Transverse colon (tissue), 4 donors: ENCODE measurements around the gene LRRFIP2. TPM values are rescaled to one million over a fixed set of nuclear protein-coding genes. Genes with fewer than 3 reads are reported as not detected.

Experiments used
- DNase-seq: peaks from one replicate; pipeline ENCODE4 v3.0.0-alpha.2; 2019
- H3K27ac ChIP-seq, 4 donors: fragments of 200-600 bp; sonication (generic); 2 replicates each; pipeline ENCODE4 v1.5.1; 2016 to 2018; ENCODE audit warnings: inconsistent platforms in 4 of 4
- H3K27me3 ChIP-seq: fragments of 200-600 bp; sonication (generic); 2 replicates; pipeline ENCODE4 v1.5.1; 2017; ENCODE audit warnings: inconsistent platforms
- H3K36me3 ChIP-seq, 4 donors: fragments of 200-600 bp; sonication (generic); 2 replicates each; pipeline ENCODE4 v1.5.1; 2017 to 2019; ENCODE audit warnings: inconsistent platforms in 4 of 4
- H3K4me1 ChIP-seq, 4 donors: fragments of 200-600 bp; sonication (generic); 2 replicates each; pipeline ENCODE4 v1.5.1; 2017 to 2020; ENCODE audit warnings: inconsistent platforms in 4 of 4
- H3K4me3 ChIP-seq, 4 donors: fragments of 200-600 bp; sonication (generic); 1 replicate in 1 of 4; 2 replicates in 3 of 4; pipeline versions ENCODE4 v1.5.1 to v1.6.1; 2017 to 2019; ENCODE audit warnings: inconsistent platforms in 4 of 4
- H3K9me3 ChIP-seq, 2 donors: fragments of 200-600 bp; sonication (generic); 2 replicates each; pipeline ENCODE4 v1.5.1; 2017 to 2019; ENCODE audit warnings: inconsistent platforms in 2 of 2
- CTCF ChIP-seq, 5 experiments: fragments of 200-600 bp in 3 of 5; fragments of 450-650 bp in 2 of 5; sonication (generic) in 3 of 5; IDR thresholded peaks; 1 replicate in 2 of 5; 2 replicates in 3 of 5; pipeline ENCODE4 v1.5.1; 2016 to 2017; ENCODE audit warnings: antibody characterized with exemption in 5 of 5, inconsistent platforms in 3 of 5, mild to moderate bottlenecking in 2 of 5, moderate library complexity in 1 of 5
- EP300 ChIP-seq: sonication (generic); formaldehyde crosslinking; IDR thresholded peaks from one replicate; pipeline ENCODE4 v1.6.1; 2017; ENCODE audit warnings: antibody characterized with exemption, low read depth
- POLR2A ChIP-seq: fragments of 450-650 bp; IDR thresholded peaks from one replicate; pipeline ENCODE4 v1.6.1; 2016; ENCODE audit warnings: antibody characterized with exemption, mild to moderate bottlenecking, moderate library complexity
- POLR2AphosphoS5 ChIP-seq, 3 donors: sonication (generic); formaldehyde crosslinking; IDR thresholded peaks; one replicate each; pipeline ENCODE4 v1.6.1; 2016; ENCODE audit warnings: antibody characterized with exemption in 3 of 3
- WGBS, 2 donors: methylation state at CpG; one replicate each; pipeline ENCODE4 v1.1.5; 2018; ENCODE audit warnings: low coverage in 1 of 2; 5-methylcytosine and 5-hydroxymethylcytosine counted together
- in situ Hi-C, 4 donors: fragments of 200-750 bp; cut with MboI; loops; one replicate each; pipeline versions ENCODE4 v1.15.0 to v1.15.1; 2017; ENCODE audit warnings: low sequenced_read_pairs in 3 of 4, low pct_ligation_motif_present in 1 of 4, low pct_unique_long_range_greater_than_20kb in 1 of 4
- intact Hi-C: fragments of 100-400 bp; cut with DNase I; formaldehyde crosslinking; loops from one replicate; pipeline ENCODE4 v1.15.1; 2023; ENCODE audit warnings: low total_unique reads
- total RNA-seq, 4 donors: library from RNA; depleted of rRNA; stranded (reverse); fragments of >200 nt; gene quantifications; one replicate each; pipeline ENCODE4 v1.1.0, GENCODE V29; 2016

The LRRFIP2 gene
- total RNA-seq, 4 donors from 2014 or later, result 136 to 198 (median 167) TPM

DNA sequence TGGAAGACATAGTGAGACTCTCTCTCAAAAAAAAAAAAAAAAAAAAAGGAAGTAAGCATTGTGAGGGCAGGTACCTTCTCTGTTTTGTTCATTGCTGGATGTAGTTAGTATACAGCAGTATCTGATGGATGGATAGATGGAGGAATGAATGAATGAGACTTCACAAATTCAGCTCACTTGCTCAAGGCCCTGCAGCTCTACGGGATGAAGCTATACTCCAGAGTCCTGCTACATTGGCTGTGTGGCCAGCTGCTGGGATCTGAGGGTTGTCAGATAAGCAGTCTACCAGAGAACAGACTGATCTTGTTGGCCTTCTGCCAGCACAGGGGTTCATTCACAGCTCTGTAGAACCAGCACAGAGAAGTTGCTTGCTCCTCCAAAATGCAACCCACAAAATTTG is 146.1 kb downstream of the LRRFIP2 start:
- TF ChIP-seq CTCF (IDR thresholded peaks at IDR 0.05), result no peak
- TF ChIP-seq POLR2AphosphoS5 (IDR thresholded peaks at IDR 0.05), result no peak
- no peak for TF ChIP-seq EP300
- TF ChIP-seq POLR2A, result no peak
- Histone ChIP-seq H3K9me3 (no peaks in the 10 kb centered on the region), H3K4me3 (no peak overlapping the region), H3K27me3 (no peaks in the 10 kb centered on the region), H3K27ac (no peak overlapping the region), H3K4me1 (no peaks in the 10 kb centered on the region), H3K36me3 (peaks cover 0 to 29% (median 3%) of the 10 kb centered on the region in 4 donors)
- intact Hi-C loops (no loop called here), in situ Hi-C loops (loop anchor here (10.0 to 25.0 kb wide), 2 partner anchors 184 to 186 kb away; no protein-coding TSS in a partner anchor)
- WGBS, 2 donors, result 83% methylated on average over 1 of the region's 1 CpG; no CpG with 5 or more reads in 1 of the 2 donors
- no peak for DNase-seq

GRCh38 chr3:37026851-37027250 is 147.5 kb downstream of the LRRFIP2 start:
- 97% methylated on average over 5 of the region's 5 CpGs; no CpG with 5 or more reads in 1 of the 2 donors for WGBS, 2 donors
- peaks cover 0 to 28% (median 7%) of the 10 kb centered on the region in 4 donors for H3K36me3 ChIP-seq
- intact Hi-C loops, result no loop called here

GRCh38 chr3:37025561-37026335 is 148.6 kb downstream of the LRRFIP2 start:
- H3K4me3 ChIP-seq, result no peak overlapping the region
- H3K27me3 ChIP-seq, result no peaks in the 10 kb centered on the region
- no peak overlapping the region for H3K27ac ChIP-seq
- 96% methylated on average over 3 of the region's 3 CpGs; no CpG with 5 or more reads in 1 of the 2 donors for WGBS, 2 donors
- no peaks in the 10 kb centered on the region for H3K4me1 ChIP-seq
- DNase-seq, result no peak
- H3K9me3 ChIP-seq, result no peaks in the 10 kb centered on the region
- in situ Hi-C loops (loop anchor here (10.0 to 25.0 kb wide), 2 partner anchors 187 to 189 kb away; no protein-coding TSS in a partner anchor), intact Hi-C loops (no loop called here)
- peaks cover 0 to 28% (median 12%) of the 10 kb centered on the region in 4 donors for H3K36me3 ChIP-seq
- TF ChIP-seq CTCF (IDR thresholded peaks at IDR 0.05), result no peak
- TF ChIP-seq POLR2A, result no peak
- no peak for TF ChIP-seq EP300
- no peak for TF ChIP-seq POLR2AphosphoS5 (IDR thresholded peaks at IDR 0.05)

More at GRCh38 chr3:37026851-37027250, 147.5 kb downstream of the LRRFIP2 start:
- H3K27ac ChIP-seq, result no peak overlapping the region
- no peaks in the 10 kb centered on the region for H3K4me1 ChIP-seq
- no peak for DNase-seq
- H3K27me3 ChIP-seq, result no peaks in the 10 kb centered on the region
- no peak overlapping the region for H3K4me3 ChIP-seq
- TF ChIP-seq EP300, result no peak
- TF ChIP-seq POLR2AphosphoS5 (IDR thresholded peaks at IDR 0.05), result no peak
- in situ Hi-C loops, result loop anchor here (10.0 to 25.0 kb wide), 2 partner anchors 185 to 188 kb away; no protein-coding TSS in a partner anchor
- H3K9me3 ChIP-seq, result no peaks in the 10 kb centered on the region

GRCh38 chr3:37024820-37025405 is 149.5 kb downstream of the LRRFIP2 start:
- no peak overlapping the region for H3K27ac ChIP-seq
- H3K9me3 ChIP-seq, result no peaks in the 10 kb centered on the region
- peaks cover 0 to 36% (median 15%) of the 10 kb centered on the region in 4 donors for H3K36me3 ChIP-seq
- no peaks in the 10 kb centered on the region for H3K4me1 ChIP-seq
- H3K27me3 ChIP-seq, result no peaks in the 10 kb centered on the region
- TF ChIP-seq CTCF (IDR thresholded peaks at IDR 0.05) (no peak), POLR2AphosphoS5 (IDR thresholded peaks at IDR 0.05) (no peak)
- H3K4me3 ChIP-seq, result no peak overlapping the region
- no peak for DNase-seq
- intact Hi-C loops, result no loop called here
- in situ Hi-C loops, result loop anchor here (10.0 to 25.0 kb wide), 2 partner anchors 187 to 190 kb away; no protein-coding TSS in a partner anchor
- WGBS, 2 donors, result 90 to 96% methylated on average over 3 of the region's 3 CpGs
